Upper lobe of left lung (tissue), 6 donors: ENCODE results near the gene GIT2. TPM values are rescaled to one million over a fixed set of nuclear protein-coding genes. Genes with fewer than 3 reads are reported as not detected.

Experiments
- ATAC-seq, 2 donors: fragments of 200-7000 bp; cut with Tn5 transposase; one replicate each; pipeline ENCODE4 v1.9.1; 2022; ENCODE audit warnings: mild to moderate bottlenecking in 2 of 2, moderate library complexity in 2 of 2; ENCODE audit not compliant: low FRiP score in 2 of 2
- DNase-seq, 2 donors: peaks; one replicate each; pipeline ENCODE4 v3.0.0-alpha.2; 2019 to 2020
- H3K27ac ChIP-seq, 4 donors: fragments of 200-600 bp; sonication (generic); one replicate each; pipeline ENCODE4 v1.5.1; 2016 to 2019
- H3K27me3 ChIP-seq, 4 donors: fragments of 200-600 bp; sonication (generic); one replicate each; pipeline ENCODE4 v1.5.1; 2017 to 2019
- H3K36me3 ChIP-seq, 4 donors: fragments of 200-600 bp; sonication (generic); one replicate each; pipeline ENCODE4 v1.5.1; 2016 to 2019
- H3K4me1 ChIP-seq, 4 donors: fragments of 200-600 bp; sonication (generic); one replicate each; pipeline ENCODE4 v1.5.1; 2018 to 2019
- H3K4me3 ChIP-seq, 4 donors: fragments of 200-600 bp; sonication (generic); one replicate each; pipeline ENCODE4 v1.5.1; 2017 to 2019; ENCODE audit warnings: mild to moderate bottlenecking in 2 of 4, moderate library complexity in 1 of 4
- H3K9me3 ChIP-seq, 4 donors: fragments of 200-600 bp; sonication (generic); one replicate each; pipeline ENCODE4 v1.5.1; 2018 to 2019
- EP300 ChIP-seq, 4 donors: sonication (generic); formaldehyde crosslinking; IDR thresholded peaks; one replicate each; pipeline ENCODE4 v1.5.1; 2017; ENCODE audit warnings: antibody characterized with exemption in 4 of 4, control low read depth in 2 of 4
- POLR2A ChIP-seq, 4 donors: fragments of 450-650 bp; IDR thresholded peaks; one replicate each; pipeline ENCODE4 v1.5.1; 2016 to 2017; ENCODE audit warnings: antibody characterized with exemption in 4 of 4, mild to moderate bottlenecking in 2 of 4
- POLR2AphosphoS5 ChIP-seq, 2 donors: sonication (generic); formaldehyde crosslinking; IDR thresholded peaks; one replicate each; pipeline ENCODE4 v1.5.1; 2017; ENCODE audit warnings: antibody characterized with exemption in 2 of 2
- WGBS, 2 donors: methylation state at CpG; one replicate each; pipeline ENCODE4 v1.1.5; 2017 to 2018; 5-methylcytosine and 5-hydroxymethylcytosine counted together
- total RNA-seq, 6 donors: library from RNA; depleted of rRNA in 4 of 6; stranded (reverse); fragments of >200 nt in 4 of 6; gene quantifications; one replicate each; pipeline versions ENCODE4 v1.1.0 to v1.2.1, GENCODE V29; 2016 to 2021
- TF ChIP-seq, protein P1 (sequence below), 6 experiments: fragments of 450-650 bp in 4 of 6; fragments of 200-600 bp in 2 of 6; sonication (generic) in 2 of 6; IDR thresholded peaks; one replicate each; pipeline ENCODE4 v1.5.1; 2016 to 2019; ENCODE audit warnings: antibody characterized with exemption in 6 of 6
- donor health status: DM: no; HTN: no; CAD: no; lungs with moderate emphysema.
- donor health status: DM: no; HTN: yes; CAD: no; lungs with severe emphysema.

Gene GIT2
- total RNA-seq, 6 donors from 2014 or later = 45.1 to 89.1 (median 55.3) TPM

DNA sequence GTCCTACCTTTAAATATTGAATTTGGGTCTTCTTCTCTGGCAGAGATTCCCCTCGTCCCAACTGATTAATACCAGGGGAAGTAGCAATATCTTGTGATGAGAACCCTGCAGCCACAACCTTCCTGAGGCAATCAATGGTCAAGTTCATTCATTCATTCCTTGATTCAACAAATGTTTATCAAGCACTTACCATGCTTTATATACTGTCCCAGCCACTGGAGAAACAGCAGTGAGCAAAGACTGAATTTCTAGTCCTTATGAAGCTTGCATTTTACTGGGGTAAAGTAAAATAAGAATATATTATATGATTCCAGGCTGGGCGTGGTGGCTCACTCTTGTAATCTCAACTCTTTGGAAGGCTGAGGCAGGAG is 300 bp upstream of the GIT2 start:
- WGBS, 2 donors = 50% methylated on average over 2 of the region's 2 CpGs
- Histone ChIP-seq H3K4me1 (peaks cover 35 to 62% (median 38%) of the 10 kb centered on the region in 4 donors), H3K27ac (peak overlapping the region; percentile 95 to 98 (median 96))

GRCh38 chr12:109995361-109995685 is 845 bp downstream of the GIT2 start:
- Histone ChIP-seq H3K9me3 (no peaks in the 10 kb centered on the region), H3K27me3 (no peaks in the 10 kb centered on the region), H3K4me1 (peaks cover 24 to 51% (median 31%) of the 10 kb centered on the region in 4 donors), H3K36me3 (peaks cover 1 to 12% (median 6%) of the 10 kb centered on the region in 4 donors), H3K27ac (peak overlapping the region; percentile 95 to 98 (median 96)), H3K4me3 (peak overlapping the region; percentile 88 to 99 (median 96))
- peak in 1 of 2 donors; percentile 1 for ATAC-seq
- DNase-seq = no peak
- WGBS, 2 donors = 2 to 3% methylated on average over 6 of the region's 6 CpGs
- TF ChIP-seq EP300 (IDR thresholded peaks at IDR 0.05) (no peak), POLR2AphosphoS5 (IDR thresholded peaks at IDR 0.05) (no peak), POLR2A (IDR thresholded peaks at IDR 0.05) (no peak)
- TF ChIP-seq, protein P1, sequence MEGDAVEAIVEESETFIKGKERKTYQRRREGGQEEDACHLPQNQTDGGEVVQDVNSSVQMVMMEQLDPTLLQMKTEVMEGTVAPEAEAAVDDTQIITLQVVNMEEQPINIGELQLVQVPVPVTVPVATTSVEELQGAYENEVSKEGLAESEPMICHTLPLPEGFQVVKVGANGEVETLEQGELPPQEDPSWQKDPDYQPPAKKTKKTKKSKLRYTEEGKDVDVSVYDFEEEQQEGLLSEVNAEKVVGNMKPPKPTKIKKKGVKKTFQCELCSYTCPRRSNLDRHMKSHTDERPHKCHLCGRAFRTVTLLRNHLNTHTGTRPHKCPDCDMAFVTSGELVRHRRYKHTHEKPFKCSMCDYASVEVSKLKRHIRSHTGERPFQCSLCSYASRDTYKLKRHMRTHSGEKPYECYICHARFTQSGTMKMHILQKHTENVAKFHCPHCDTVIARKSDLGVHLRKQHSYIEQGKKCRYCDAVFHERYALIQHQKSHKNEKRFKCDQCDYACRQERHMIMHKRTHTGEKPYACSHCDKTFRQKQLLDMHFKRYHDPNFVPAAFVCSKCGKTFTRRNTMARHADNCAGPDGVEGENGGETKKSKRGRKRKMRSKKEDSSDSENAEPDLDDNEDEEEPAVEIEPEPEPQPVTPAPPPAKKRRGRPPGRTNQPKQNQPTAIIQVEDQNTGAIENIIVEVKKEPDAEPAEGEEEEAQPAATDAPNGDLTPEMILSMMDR (IDR thresholded peaks at IDR 0.05) = no peak

More for the DNA sequence above, 300 bp upstream of the GIT2 start:
- ATAC-seq = no peak
- peaks cover 0 to 2% (median under 1%) of the 10 kb centered on the region in 4 donors for H3K36me3 ChIP-seq
- peak overlapping the region in 3 of 4 donors; percentile 93 to 99 (median 99) for H3K4me3 ChIP-seq
- H3K9me3 ChIP-seq = no peaks in the 10 kb centered on the region
- no peak for DNase-seq
- TF ChIP-seq, protein P1 (IDR thresholded peaks at IDR 0.05) = no peak
- no peak for TF ChIP-seq POLR2A (IDR thresholded peaks at IDR 0.05)
- TF ChIP-seq POLR2AphosphoS5 (IDR thresholded peaks at IDR 0.05) = no peak
- no peak for TF ChIP-seq EP300 (IDR thresholded peaks at IDR 0.05)
- H3K27me3 ChIP-seq = no peaks in the 10 kb centered on the region

DNA sequence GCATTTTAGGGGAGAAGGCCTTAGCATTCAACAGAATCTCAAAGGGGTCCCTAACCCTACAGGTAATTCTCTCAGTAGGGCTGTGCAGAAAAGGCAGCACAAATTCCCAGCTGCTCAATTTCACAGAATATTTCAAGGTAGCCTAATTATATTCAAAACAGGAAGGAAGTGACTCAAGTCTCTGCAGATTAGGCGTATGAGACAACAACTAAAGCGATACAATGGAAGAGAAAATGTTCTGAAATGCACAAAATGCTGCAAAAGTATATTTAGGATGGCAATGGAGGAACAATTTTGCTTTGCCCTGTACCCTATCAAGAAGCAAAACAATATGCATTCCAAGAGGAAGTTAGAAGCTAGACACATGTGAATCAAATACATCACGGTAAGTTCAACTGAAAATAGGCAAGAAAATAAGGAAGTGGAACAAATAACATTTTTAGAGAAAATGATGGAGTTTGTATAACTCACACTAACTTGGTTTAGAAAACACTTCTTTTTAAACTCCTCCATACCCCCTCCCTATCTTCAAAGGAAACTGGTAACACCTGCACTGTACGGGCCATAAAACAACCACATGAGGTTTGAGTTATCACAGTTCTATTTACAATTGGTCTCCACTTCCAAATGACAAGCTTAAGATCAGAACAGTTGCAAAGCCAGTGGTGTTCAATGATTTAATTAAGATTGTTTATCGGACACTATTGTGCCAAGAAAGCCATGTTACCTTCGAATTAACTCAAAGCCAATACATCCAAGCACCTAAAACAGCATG is 1.6 kb downstream of the GIT2 start:
- Histone ChIP-seq H3K4me3 (peak overlapping the region; percentile 88 to 99 (median 96)), H3K4me1 (peaks cover 23 to 46% (median 29%) of the 10 kb centered on the region in 4 donors), H3K27me3 (no peaks in the 10 kb centered on the region), H3K27ac (peak overlapping the region; percentile 95 to 98 (median 96)), H3K36me3 (peaks cover 4 to 20% (median 9%) of the 10 kb centered on the region in 4 donors), H3K9me3 (no peaks in the 10 kb centered on the region)
- WGBS, 2 donors = 27 to 29% methylated on average over 6 of the region's 6 CpGs
- no peak for ATAC-seq
- DNase-seq = no peak
- TF ChIP-seq EP300 (IDR thresholded peaks at IDR 0.05) (no peak), POLR2A (IDR thresholded peaks at IDR 0.05) (no peak), POLR2AphosphoS5 (IDR thresholded peaks at IDR 0.05) (no peak)
- TF ChIP-seq, protein P1 (IDR thresholded peaks at IDR 0.05) = no peak

GRCh38 chr12:109993091-109993490 is 3.1 kb downstream of the GIT2 start:
- H3K27me3 ChIP-seq = no peaks in the 10 kb centered on the region
- H3K9me3 ChIP-seq = no peaks in the 10 kb centered on the region
- H3K4me1 ChIP-seq = peaks cover 19 to 40% (median 22%) of the 10 kb centered on the region in 4 donors
- no peak for TF ChIP-seq EP300 (IDR thresholded peaks at IDR 0.05)
- no peak for TF ChIP-seq POLR2A (IDR thresholded peaks at IDR 0.05)
- DNase-seq = no peak
- H3K27ac ChIP-seq = no peak overlapping the region
- ATAC-seq = no peak
- 57 to 68% methylated on average over 2 of the region's 2 CpGs for WGBS, 2 donors
- no peak overlapping the region for H3K4me3 ChIP-seq
- H3K36me3 ChIP-seq = peaks cover 9 to 35% (median 21%) of the 10 kb centered on the region in 4 donors

- peaks cover 18 to 38% (median 21%) of the 10 kb centered on the region in 4 donors for H3K4me1 ChIP-seq
Measured at GRCh38 chr12:109991586-109991985, 4.6 kb downstream of the GIT2 start.

More at GRCh38 chr12:109991586-109991985, 4.6 kb downstream of the GIT2 start:
- 91 to 97% methylated on average over 5 of the region's 5 CpGs for WGBS, 2 donors
- no peak overlapping the region for H3K4me3 ChIP-seq
- H3K27me3 ChIP-seq = no peaks in the 10 kb centered on the region
- no peak for ATAC-seq
- H3K9me3 ChIP-seq = no peaks in the 10 kb centered on the region
- no peak overlapping the region for H3K27ac ChIP-seq
- DNase-seq = no peak
- H3K36me3 ChIP-seq = peaks cover 19 to 50% (median 34%) of the 10 kb centered on the region in 4 donors
- TF ChIP-seq, protein P1 (IDR thresholded peaks at IDR 0.05) = no peak
- TF ChIP-seq POLR2AphosphoS5 (IDR thresholded peaks at IDR 0.05) (no peak), POLR2A (IDR thresholded peaks at IDR 0.05) (no peak), EP300 (IDR thresholded peaks at IDR 0.05) (no peak)
